Hematopoietic multipotent progenitor cell treated with erythropoietin and hydrocortisone succinate and interleukin-3 and kit ligand, for 17 days (in vitro differentiated cells): ENCODE results near the gene HOXD9.

ENCODE experiments used
- DNase-seq: peaks from one replicate; pipeline ENCODE4 v3.0.0-alpha.2; 2015; ENCODE audit warnings: low spot score

HOXD9 gene

GRCh38 chr2:176098366-176099158 lies 24.0 kb upstream of the HOXD9 start:
- DNase-seq = no peak

- DNase-seq = no peak
Observed at GRCh38 chr2:176099159-176099727, 23.3 kb upstream of the HOXD9 start.

- no peak for DNase-seq
Observed at GRCh38 chr2:176099728-176100546, 22.6 kb upstream of the HOXD9 start, which contains the start of gene HOXD12. Gene HOXD12, plus strand, starts transcription at chr2:176099795. Its CDS starts 7 bp downstream, at chr2:176099802.

GRCh38 chr2:176100547-176101140 lies 21.9 kb upstream of the HOXD9 start:
- DNase-seq = no peak

- DNase-seq = no peak
Observed at GRCh38 chr2:176101216-176101830, 21.2 kb upstream of the HOXD9 start.

- no peak for DNase-seq
Observed at GRCh38 chr2:176101842-176102241, 20.7 kb upstream of the HOXD9 start.

GRCh38 chr2:176102309-176102866 lies 20.1 kb upstream of the HOXD9 start:
- no peak for DNase-seq

- DNase-seq = no peak
Observed at GRCh38 chr2:176103194-176103593, 19.3 kb upstream of the HOXD9 start.

- no peak for DNase-seq
Observed at GRCh38 chr2:176103742-176104315, 18.7 kb upstream of the HOXD9 start.

GRCh38 chr2:176104316-176105077 lies 18.0 kb upstream of the HOXD9 start:
- DNase-seq = no peak

- DNase-seq = no peak
Observed at GRCh38 chr2:176105078-176105729, 17.3 kb upstream of the HOXD9 start.

- DNase-seq = no peak
Observed at GRCh38 chr2:176105730-176106580, 16.6 kb upstream of the HOXD9 start.

- DNase-seq = no peak
Observed at GRCh38 chr2:176106581-176107539, 15.7 kb upstream of the HOXD9 start, which contains the start of gene HOXD11. Gene HOXD11, plus strand, starts transcription at chr2:176107280. Its CDS starts 76 bp downstream, at chr2:176107356.

- no peak for DNase-seq
Observed at GRCh38 chr2:176107731-176108181, 14.8 kb upstream of the HOXD9 start.

- no peak for DNase-seq
Observed at GRCh38 chr2:176109192-176109901, 13.2 kb upstream of the HOXD9 start.

GRCh38 chr2:176109946-176110345 lies 12.6 kb upstream of the HOXD9 start:
- no peak for DNase-seq
